ENCODE data around the gene LILRB1.
A peak's percentile ranks its signal among the peaks of the same experiment; 100 is the strongest.
"Not testable (repeated sequence)": the region's sequence is repeated elsewhere in the genome, so short reads cannot be mapped to it uniquely, and the experiment has no call there.

Gene LILRB1

GRCh38 chr19:54673222-54673621 lies 42.9 kb downstream of the LILRB1 start:
- no peak for TF ChIP-seq EZH2 (IDR thresholded peaks at IDR 0.05; ENCODE audit: borderline replicate concordance, low read length)
- TF ChIP-seq CTCF (IDR thresholded peaks at IDR 0.05; ENCODE audit: low read length), result no peak
- H3K4me2 ChIP-seq (ENCODE audit: low read length), result no peak overlapping the region

DNA sequence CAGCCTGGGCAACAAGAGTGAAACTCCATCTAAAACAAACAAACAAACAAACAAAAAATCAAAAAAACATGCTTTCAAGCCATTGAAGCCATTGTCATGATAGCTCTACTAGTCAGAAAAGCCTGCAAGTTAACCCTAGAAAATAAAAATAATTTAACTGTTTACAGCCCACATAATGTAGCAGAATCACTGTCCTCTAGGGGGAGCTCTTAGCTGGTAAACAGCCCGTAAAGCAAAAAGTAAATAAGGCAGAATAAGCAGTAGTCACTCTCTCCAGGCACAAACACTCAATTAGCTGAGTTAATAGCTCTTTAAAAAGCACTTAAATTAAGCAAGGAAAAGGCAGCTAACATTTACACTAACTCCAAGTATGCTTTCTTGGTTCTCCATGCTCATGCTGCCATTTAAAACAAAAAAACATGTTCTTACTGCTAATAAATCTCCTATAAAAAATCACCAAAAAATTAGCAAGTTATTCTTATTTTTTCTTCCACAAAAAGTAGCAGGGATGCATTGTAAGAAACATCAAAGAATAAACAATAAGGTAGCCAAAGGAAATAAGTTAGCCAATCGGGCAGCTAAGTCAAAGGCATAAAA lies 43.8 kb downstream of the LILRB1 start:
- no peak overlapping the region for H3K9ac ChIP-seq (ENCODE audit: low read length)
- H3K9me2 ChIP-seq (ENCODE audit: low read depth, low read length), result no peaks in the 10 kb centered on the region
- H3K36me3 ChIP-seq (ENCODE audit: insufficient read depth, low read length), result no peaks in the 10 kb centered on the region
- H3K27me3 ChIP-seq (ENCODE audit: insufficient read depth, low read length), result no peaks in the 10 kb centered on the region; the same call in 1 of the 2 replicates
- TF ChIP-seq EZH2 (IDR thresholded peaks at IDR 0.05; ENCODE audit: borderline replicate concordance, low read length) (no peak), CTCF (IDR thresholded peaks at IDR 0.05; ENCODE audit: low read length) (peak; percentile 72)
- H3K4me3 ChIP-seq (ENCODE audit: low read depth, low read length, poor library complexity, severe bottlenecking), result no peak overlapping the region
- no peak overlapping the region for H3K4me2 ChIP-seq (ENCODE audit: low read length)
- H2AFZ ChIP-seq (ENCODE audit: low read length), result no peak overlapping the region
- H4K20me1 ChIP-seq (ENCODE audit: insufficient read depth, low read length), result no peaks in the 10 kb centered on the region
- H3K79me2 ChIP-seq (ENCODE audit: insufficient read depth, low read length), result no peaks in the 10 kb centered on the region
- no peaks in the 10 kb centered on the region for H3F3A ChIP-seq (ENCODE audit: insufficient read depth, low read length)
- H3K9me3 ChIP-seq (ENCODE audit: low read length), result no peaks in the 10 kb centered on the region
- H3K27ac ChIP-seq (ENCODE audit: low read depth, low read length, poor library complexity, severe bottlenecking), result no peak overlapping the region
- H3K4me1 ChIP-seq (ENCODE audit: insufficient read depth, low read length, severe bottlenecking), result no peaks in the 10 kb centered on the region

More at GRCh38 chr19:54673222-54673621, 42.9 kb downstream of the LILRB1 start:
- Histone ChIP-seq H3K9ac (ENCODE audit: low read length) (no peak overlapping the region), H2AFZ (ENCODE audit: low read length) (no peak overlapping the region), H3K9me3 (ENCODE audit: low read length) (no peaks in the 10 kb centered on the region), H4K20me1 (ENCODE audit: insufficient read depth, low read length) (no peaks in the 10 kb centered on the region), H3K4me3 (ENCODE audit: low read depth, low read length, poor library complexity, severe bottlenecking) (no peak overlapping the region), H3K36me3 (ENCODE audit: insufficient read depth, low read length) (no peaks in the 10 kb centered on the region), H3K4me1 (ENCODE audit: insufficient read depth, low read length, severe bottlenecking) (no peaks in the 10 kb centered on the region), H3K79me2 (ENCODE audit: insufficient read depth, low read length) (no peaks in the 10 kb centered on the region), H3F3A (ENCODE audit: insufficient read depth, low read length) (no peaks in the 10 kb centered on the region), H3K27me3 (ENCODE audit: insufficient read depth, low read length) (no peaks in the 10 kb centered on the region; the same call in 1 of the 2 replicates), H3K9me2 (ENCODE audit: low read depth, low read length) (no peaks in the 10 kb centered on the region), H3K27ac (ENCODE audit: low read depth, low read length, poor library complexity, severe bottlenecking) (no peak overlapping the region)

GRCh38 chr19:54676210-54676834 lies 46.0 kb downstream of the LILRB1 start:
- H3K4me3 ChIP-seq (ENCODE audit: low read depth, low read length, poor library complexity, severe bottlenecking); H3K27me3 ChIP-seq (ENCODE audit: insufficient read depth, low read length); H3K9me3 ChIP-seq (ENCODE audit: low read length); H3K4me1 ChIP-seq (ENCODE audit: insufficient read depth, low read length, severe bottlenecking); H3K79me2 ChIP-seq (ENCODE audit: insufficient read depth, low read length); H4K20me1 ChIP-seq (ENCODE audit: insufficient read depth, low read length); H3K9ac ChIP-seq (ENCODE audit: low read length); H3K4me2 ChIP-seq (ENCODE audit: low read length); H3K36me3 ChIP-seq (ENCODE audit: insufficient read depth, low read length); H3K9me2 ChIP-seq (ENCODE audit: low read depth, low read length); H2AFZ ChIP-seq (ENCODE audit: low read length); H3K27ac ChIP-seq (ENCODE audit: low read depth, low read length, poor library complexity, severe bottlenecking); H3F3A ChIP-seq (ENCODE audit: insufficient read depth, low read length): not testable (repeated sequence)
- TF ChIP-seq CTCF (IDR thresholded peaks at IDR 0.05; ENCODE audit: low read length), result peak; percentile 64
